ENCODE results near the gene TANC1.

TANC1 gene

DNA sequence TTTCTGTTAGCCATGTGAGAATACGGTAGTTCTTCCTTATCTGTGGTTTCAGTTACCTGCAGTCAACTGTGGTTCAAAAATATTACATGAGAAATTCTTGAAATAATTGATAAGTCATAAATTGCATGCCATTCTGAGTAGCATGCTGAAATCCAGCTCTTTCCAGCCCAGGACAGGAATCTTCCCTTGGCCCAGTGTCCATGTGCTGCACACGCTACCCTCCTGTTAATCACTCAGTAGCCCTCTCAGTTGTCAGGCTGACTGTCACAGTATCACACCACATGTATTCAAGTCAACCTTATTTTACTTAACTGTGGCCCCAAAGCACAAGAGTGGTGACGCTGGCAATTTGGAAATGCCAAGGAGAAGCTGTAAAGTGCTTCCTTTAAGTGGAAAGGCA lies 141.1 kb downstream of the TANC1 start:
- in situ Hi-C loops (cut with MboI; ENCODE audit: low sequenced_read_pairs), result no loop called here

DNA sequence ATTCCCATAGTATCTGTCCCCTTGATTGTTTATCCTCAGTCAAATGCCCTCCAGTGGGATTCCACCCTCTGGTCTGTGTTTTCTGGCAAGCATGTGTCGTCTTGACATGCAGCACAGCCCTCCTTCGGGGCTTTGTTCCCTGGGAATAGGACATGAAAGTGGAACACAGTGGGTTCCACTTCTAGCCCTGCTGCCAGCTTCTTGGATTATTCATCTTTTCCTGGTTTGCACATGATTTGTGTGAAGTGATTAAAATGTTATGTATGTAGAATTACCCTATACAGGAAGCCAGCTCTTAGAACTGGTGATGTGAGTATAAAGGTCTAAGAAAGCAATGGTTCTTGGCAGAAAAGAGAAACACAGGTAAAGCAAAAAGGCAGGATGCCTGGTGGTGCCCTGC lies 142.3 kb downstream of the TANC1 start:
- in situ Hi-C loops (cut with MboI; ENCODE audit: low sequenced_read_pairs), result no loop called here

DNA sequence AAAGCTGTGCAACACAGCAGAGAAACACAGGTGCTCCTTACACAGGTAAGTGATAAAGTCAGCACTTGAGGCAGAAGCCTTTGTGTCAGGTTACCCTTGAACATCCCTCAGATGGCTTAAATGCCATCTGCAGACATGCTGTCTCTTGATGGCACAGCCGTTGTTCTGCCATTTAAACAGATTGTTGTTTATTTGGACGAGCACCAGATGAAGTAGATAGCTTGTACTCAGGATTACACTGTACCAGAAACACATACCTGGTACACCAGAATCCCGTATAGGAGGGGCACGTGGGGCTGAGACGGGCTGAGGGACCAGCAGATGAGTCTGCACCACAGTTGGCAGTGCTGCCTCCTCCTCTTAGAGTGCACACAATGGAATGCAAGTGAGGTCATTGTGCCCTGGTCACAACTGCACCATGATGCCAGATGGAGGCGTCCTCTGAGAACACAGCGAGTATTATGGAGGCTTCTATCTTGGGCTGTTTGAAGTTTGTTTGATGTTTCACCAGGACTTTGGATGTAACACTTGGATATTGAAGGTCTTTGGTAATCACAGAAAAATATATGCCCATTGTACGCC lies 143.0 kb downstream of the TANC1 start:
- in situ Hi-C loops (cut with MboI; ENCODE audit: low sequenced_read_pairs), result no loop called here

DNA sequence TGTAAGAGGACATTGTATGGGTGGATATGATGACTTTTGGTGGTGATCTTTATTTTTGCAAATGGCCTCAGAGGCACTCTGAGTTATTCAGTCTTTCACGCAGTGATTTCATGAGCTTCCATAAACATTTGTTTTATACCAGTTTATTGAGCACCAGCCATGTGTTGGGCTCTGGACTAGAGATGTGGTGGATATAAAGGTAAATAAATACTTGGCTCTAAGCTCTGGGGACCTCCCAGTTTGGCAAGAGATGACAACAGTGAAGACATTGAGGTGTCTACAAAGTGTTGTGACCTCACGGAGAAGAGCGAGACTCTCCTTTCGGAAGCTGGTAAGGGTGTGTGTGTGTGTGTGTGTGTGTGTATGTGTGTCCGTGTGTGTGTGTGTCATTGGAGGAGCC lies 146.4 kb downstream of the TANC1 start:
- in situ Hi-C loops (cut with MboI; ENCODE audit: low sequenced_read_pairs), result no loop called here

DNA sequence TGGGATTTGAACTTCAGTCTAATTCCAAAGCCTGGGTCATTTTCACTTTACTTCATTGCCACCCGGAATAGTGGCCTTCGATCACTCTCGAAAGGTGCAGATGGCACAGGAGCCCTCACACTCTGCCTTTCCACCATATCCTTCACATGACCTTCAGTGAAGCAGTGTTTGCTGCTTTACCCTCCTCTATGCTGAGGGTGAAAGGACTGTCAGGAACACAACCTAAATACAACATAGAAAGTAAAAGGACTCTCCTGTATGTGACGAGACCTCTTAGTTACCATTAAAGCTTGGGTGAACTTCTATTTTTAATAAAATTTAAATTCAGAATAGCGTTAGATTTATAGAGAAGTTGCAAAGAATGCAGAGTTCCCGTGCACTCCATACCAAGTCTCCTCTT lies 148.5 kb downstream of the TANC1 start:
- in situ Hi-C loops (cut with MboI; ENCODE audit: low sequenced_read_pairs), result no loop called here

DNA sequence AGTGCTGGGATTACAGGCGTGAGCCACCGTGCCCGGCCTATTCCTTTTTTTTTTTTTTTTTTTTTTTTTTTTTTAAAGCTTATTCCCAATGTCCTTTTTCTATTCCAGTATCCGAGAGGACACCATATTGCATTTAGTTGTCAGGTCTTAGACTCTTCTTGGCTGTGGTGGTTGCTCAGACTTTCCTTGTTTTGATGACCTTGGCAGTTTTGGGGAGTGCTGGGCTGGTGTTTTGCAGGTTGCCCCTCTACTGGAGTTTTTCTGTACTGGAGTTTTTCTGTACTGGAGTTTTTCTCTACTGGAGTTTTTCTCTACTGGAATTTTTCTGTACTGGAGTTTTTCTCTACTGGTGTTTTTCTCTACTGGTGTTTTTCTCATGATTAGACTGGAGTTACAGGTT lies 149.2 kb downstream of the TANC1 start:
- in situ Hi-C loops (cut with MboI; ENCODE audit: low sequenced_read_pairs), result no loop called here

DNA sequence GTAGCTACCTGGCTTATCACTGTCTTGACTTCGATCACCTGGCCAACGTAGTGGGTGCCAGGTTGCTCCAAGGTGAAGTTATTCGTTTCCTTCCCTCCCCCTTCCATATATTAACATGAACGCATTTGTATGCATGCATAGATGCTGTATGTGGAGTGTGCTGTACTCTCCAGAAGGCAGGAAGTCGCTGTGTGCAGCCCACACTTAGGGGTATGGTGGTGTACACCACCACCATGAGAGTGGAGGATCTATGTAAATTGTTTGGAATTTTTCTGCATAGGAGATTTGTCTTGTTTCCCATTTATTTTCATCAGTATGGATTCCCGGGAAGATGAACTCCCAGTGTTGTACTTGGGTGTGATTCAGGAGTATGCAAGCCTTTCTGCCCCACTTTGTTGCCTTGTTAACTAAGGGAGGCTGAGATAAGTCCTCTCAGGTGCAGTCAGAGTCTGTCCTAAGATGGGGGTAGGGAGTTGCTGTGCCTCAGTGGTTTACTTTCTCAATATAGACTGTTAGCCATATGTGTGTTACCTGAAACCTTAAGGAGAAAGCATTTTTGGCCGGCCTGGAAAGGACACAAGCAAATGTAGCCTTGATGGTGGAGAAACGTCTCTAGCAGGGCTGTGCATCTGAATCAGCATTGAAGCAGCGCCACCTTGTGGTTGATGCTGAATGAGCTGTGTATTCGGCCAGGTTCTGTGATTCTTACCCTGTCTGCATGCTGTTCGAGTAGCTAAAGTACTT lies 149.8 kb downstream of the TANC1 start:
- in situ Hi-C loops (cut with MboI; ENCODE audit: low sequenced_read_pairs), result no loop called here

DNA sequence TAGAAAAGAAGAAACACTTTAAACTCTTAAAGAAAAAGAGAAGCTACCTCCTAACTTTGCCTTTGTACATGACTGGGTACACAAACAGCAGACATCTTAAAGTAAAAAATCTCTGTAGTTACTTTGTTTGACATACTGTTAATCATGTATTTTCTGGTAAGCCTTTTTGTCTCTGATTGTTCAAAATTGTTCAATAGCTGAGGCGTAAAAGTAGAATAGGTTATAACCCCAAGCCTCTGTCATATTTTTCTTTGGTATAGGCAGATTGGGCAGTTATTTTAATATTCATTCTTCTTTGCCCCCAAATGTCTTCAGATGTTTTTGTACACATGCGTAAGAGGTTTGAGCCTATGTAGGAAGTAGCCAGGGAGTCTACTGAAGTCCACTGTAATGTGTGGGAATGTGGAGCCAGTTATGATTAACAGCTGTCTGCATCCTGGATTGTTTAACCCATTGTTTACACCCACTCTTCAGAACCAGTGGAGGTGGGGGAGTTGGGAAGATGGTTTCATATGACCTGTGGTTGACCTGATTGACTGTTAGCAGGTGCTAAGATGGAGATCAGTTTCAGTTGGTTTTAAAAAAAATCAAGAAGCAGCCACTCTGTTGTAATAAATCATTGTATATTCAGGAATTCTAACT lies 150.5 kb downstream of the TANC1 start:
- in situ Hi-C loops (cut with MboI; ENCODE audit: low sequenced_read_pairs), result no loop called here

DNA sequence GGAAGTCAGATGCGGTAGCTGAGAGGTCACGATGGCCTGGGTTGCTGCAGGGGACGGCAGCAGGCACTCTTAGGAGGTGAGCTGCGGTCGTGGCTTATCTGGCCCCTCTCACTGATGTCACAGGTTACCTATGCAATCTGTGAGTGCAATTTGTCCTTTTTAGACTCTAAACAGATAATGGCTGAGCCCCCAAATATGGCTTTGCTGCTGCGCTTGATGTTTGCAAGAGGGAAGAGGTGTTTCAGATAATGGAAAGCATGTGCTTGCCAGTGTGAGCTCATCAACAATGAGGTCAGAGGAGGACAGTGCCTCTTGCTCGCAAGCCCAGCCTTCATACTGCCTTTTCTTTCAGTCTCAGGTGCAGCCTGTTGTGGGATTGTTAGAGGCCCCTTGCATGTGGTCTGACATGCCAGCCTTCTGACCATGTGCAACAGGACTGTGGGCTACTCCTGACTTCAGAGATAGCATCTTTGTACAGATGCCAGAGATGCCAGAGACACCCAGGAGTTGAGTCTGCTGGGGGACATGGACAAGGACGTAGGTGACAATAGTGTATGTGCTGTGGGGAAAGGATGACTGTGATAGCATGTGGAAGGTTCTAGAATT lies 151.3 kb downstream of the TANC1 start:
- in situ Hi-C loops (cut with MboI; ENCODE audit: low sequenced_read_pairs), result loop anchor here (10.0 kb wide), 1 partner anchor 215 kb away; no protein-coding TSS in a partner anchor

DNA sequence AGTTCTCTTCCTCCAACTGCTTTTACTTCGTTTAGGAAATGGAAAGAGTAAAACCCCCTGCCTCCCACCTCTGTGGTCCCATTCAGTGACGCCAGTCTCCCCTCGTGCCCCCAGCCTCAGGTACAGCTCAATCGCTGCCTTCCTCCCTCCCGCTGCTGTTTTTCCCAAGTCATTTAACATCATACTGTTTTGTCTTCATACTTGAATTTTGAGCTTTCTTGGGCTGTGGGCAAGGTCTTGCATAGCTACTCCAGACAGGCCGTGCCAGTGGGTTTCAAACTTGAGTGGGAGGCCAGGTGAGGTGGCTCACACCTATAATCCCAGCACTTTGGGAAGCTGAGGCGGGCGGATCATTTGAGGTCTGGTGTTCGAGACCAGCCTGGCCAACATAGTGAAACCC lies 155.3 kb downstream of the TANC1 start:
- in situ Hi-C loops (cut with MboI; ENCODE audit: low sequenced_read_pairs), result loop anchor here (10.0 kb wide), 1 partner anchor 219 kb away; no protein-coding TSS in a partner anchor

DNA sequence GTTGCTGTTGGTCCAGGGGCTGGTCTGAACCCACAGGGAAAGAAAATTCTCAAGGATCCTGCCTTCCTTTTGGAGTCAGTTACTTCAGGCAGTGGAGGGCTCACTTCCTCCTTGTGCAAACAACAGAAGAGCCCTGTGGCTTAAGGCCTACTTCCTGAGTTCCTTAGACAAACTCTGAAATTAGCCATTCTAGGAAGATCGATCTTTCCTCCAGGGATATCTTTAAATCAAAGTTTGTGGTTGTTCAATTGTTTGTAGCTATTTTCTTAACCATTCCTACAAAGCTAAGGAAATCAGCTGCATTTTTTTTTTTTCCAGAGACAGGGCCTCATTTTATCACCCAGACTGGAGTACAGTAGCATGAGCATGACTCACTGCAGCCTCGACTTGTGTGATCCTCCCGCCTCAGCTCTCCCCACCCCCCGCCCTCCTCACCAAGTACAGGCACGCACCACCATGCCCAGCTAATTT lies 156.0 kb downstream of the TANC1 start:
- in situ Hi-C loops (cut with MboI; ENCODE audit: low sequenced_read_pairs), result loop anchor here (10.0 kb wide), 1 partner anchor 220 kb away; no protein-coding TSS in a partner anchor

DNA sequence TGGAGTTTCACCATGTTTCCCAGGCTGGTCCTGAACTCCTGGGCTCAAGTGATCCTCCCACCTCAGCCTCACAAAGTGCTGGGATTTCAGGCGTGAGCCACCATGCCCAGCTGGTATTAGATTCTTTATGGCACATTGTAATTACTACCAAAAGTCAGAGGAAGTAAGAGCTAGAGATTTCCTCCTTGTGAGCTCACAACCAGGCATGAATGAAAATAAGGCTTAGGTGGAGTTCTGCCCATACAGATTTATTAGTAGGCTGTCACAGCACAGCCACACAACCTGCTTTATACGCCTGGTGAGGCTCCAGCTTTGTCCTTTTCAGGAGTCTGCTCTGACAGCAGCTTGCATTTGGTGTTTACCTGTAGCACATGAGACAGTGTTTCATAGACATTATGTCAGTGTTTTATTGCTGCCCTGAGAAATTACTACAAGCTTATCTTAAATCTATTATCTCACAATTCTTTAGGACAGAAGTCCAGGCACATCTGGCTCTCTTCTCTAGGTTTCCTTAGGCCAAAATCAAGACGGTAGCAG lies 156.6 kb downstream of the TANC1 start:
- in situ Hi-C loops (cut with MboI; ENCODE audit: low sequenced_read_pairs), result loop anchor here (10.0 kb wide), 1 partner anchor 220 kb away; no protein-coding TSS in a partner anchor

DNA sequence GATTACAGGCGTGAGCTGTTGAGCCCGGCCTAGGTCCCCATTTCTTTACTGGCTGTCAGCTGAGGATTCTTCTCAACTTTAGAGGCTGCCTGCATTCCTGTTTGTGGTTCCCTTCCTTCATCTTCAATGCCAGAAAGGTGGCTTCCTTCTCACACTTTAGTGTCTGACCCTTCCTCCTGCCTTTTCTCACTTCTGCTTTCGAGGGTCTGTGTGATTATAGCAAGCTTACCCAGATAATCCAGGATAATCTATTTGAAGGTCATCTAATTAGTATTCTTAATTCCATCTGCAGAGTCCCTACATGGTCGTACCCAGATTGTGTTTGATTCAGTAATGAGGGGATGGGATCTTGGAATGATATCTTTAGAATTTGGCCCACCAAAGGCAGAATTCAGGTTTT lies 157.4 kb downstream of the TANC1 start:
- in situ Hi-C loops (cut with MboI; ENCODE audit: low sequenced_read_pairs), result loop anchor here (10.0 kb wide), 1 partner anchor 221 kb away; no protein-coding TSS in a partner anchor

DNA sequence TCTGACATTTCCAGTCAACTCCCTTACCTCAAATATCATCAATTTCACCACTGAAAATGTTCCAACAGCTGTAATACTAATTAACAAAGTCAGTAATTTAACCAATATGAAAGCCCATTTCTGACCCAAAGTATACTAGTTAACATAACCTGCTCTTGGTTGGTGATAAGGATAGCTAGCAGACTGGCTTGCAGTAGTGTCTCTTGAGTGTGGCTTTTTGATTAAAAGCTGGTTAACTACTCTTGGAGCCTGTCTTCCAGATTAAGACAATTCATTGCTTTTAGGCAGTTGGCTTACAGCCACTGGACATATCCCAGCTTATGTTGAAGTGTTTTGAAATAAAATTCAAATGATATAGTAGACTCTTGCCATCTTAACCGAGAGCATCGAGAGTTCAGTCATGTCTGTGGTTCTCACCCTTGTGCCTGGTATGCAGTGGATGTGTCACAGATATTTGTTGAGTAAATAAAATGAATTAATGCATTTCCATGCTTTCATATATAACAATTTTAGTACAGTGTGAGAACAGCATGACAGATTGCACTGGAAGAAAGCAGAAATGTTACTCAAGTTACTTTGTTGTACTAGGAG lies 158.1 kb downstream of the TANC1 start:
- in situ Hi-C loops (cut with MboI; ENCODE audit: low sequenced_read_pairs), result loop anchor here (10.0 kb wide), 1 partner anchor 222 kb away; no protein-coding TSS in a partner anchor

DNA sequence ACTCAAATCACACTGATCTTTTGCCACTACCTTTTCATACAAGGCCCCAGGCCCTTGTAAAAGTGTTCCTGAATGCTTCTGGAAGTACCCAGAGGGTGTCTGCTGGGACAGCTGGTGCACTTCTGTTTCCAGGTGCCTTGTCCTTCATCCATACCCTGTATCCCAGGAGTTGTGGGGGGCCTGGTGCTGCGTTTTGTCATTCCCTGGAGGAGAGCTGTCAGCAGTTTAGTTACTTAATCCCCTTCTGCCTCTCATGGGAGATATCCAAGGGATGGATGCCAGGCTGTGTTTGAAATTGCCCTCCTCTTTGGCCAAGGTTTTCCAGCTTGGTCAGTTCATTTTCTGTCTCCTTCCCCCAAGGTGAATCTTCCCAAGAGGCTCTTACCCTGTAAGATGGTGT lies 159.8 kb downstream of the TANC1 start:
- in situ Hi-C loops (cut with MboI; ENCODE audit: low sequenced_read_pairs), result loop anchor here (10.0 kb wide), 1 partner anchor 223 kb away; no protein-coding TSS in a partner anchor

DNA sequence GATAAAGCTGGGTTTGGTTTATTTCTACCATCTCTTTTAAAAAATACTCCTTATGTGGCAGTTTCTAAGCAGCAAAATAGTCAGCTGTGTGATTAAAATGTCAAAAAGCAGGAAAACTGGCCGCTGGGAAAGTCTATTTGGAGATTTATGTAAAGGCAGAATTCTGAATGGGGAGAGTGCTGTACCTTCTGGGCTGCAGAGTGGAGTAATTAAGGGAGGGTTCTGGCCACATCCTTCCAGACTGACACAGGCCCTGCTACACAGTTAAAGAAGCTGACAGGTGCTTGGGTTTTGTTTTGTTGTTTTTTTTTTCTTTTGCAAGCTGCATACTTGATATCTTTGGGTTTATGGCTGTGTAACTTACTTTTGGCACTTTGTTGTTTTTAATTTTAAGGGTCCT lies 160.8 kb downstream of the TANC1 start:
- in situ Hi-C loops (cut with MboI; ENCODE audit: low sequenced_read_pairs), result loop anchor here (10.0 kb wide), 1 partner anchor 224 kb away; no protein-coding TSS in a partner anchor

DNA sequence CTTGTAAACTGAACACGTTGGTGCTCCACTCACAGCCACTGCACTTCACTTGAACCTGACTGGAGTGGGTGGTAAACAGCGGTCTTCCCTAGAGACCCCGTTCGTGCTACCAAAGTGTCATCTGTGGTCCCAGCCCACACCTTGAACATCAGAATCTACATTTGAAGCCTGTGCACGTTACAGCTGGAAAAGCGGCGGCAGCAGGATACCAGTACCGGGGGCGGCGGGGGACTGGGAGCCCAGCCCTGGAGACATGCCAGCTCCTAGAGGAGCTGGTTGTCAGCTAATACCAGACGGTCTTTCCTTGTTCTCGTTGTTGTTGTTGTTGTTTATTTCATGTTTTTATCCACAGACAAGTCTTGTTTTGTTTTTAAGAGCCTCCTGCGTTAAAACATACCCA lies 161.4 kb downstream of the TANC1 start:
- in situ Hi-C loops (cut with MboI; ENCODE audit: low sequenced_read_pairs), result loop anchor here (10.0 kb wide), 1 partner anchor 225 kb away; no protein-coding TSS in a partner anchor

DNA sequence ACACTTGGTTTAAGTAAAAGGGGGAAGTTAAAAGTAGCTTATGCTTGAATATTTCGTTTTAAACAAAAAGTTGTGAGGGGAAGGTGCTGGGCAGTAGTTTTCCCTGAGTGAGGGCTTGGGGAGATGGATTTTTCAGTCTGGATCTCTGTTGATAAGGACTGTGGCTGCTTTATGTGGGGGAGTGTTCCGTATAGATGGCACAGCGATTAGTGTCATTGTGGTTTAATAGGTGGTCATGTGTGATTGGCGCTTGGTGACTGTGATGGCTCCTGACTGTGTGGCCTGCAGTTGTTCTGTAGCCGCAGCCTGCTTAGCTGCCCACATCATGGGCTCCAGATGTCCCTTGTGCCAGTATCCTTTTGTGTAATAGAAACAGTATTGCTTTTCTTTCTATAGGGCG lies 161.9 kb downstream of the TANC1 start:
- in situ Hi-C loops (cut with MboI; ENCODE audit: low sequenced_read_pairs), result no loop called here

DNA sequence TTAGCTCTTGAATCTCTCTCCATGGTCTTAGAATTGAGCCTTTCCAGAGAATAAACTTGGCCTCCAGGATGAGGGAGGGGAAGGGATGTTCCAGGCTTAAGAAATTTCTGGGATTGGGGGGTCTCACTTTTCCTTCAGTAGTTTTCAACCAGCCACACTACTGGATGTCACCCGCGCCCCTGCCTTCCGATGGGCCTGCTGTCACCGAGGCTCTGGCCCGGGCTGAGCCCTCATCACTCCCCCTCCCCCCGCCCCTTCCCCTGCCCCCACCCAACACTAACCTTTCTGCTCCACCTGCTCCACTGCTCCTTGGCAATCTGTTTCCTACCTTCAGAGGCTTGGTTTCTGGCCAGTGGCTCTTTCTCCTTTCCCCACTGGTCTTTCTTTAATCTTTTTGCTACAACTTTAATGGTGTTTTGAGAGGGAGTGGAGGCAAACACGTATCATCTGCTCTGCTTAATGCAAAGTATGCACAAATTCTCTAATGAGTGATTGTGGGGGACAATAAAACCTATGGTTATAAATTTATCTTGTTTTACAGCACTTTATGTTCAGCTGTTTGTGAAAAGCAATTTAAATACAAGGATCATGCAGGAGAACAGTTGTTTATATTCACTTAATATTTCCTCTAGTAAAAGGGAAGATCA lies 162.9 kb downstream of the TANC1 start:
- in situ Hi-C loops (cut with MboI; ENCODE audit: low sequenced_read_pairs), result no loop called here

DNA sequence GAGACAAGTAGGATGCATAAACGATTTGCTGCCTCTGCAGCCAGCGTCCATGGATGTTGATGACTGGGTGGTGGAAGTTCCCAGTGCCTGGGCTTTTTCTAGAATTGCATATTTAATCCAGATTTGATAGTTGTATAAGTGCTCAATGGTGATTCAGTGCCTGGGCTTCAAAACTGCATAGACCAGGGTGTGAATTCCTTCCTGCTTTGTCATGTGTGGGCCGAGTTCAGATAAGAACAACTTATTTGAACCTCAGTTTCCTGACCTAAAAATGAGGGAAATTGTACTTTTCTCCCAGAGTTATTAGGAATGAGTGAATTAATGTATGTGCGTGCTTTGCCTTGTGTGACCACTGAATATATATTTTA lies 163.5 kb downstream of the TANC1 start:
- in situ Hi-C loops (cut with MboI; ENCODE audit: low sequenced_read_pairs), result no loop called here
